Measurements from ENCODE around the gene TALDO1.

Gene TALDO1

GRCh38 chr11:719214-720016, 27.8 kb upstream of the TALDO1 start:
- Histone ChIP-seq H3K4me1 (ENCODE audit: control insufficient read depth, insufficient read depth, low read length) (peaks cover 2% of the 10 kb centered on the region; the same call in 1 of the 2 replicates), H3K36me3 (ENCODE audit: control insufficient read depth, insufficient read depth, low read length) (no peaks in the 10 kb centered on the region), H3K27ac (ENCODE audit: low read length) (no peak overlapping the region), H3K27me3 (ENCODE audit: control insufficient read depth, insufficient read depth, low read length) (no peaks in the 10 kb centered on the region), H3K9me3 (ENCODE audit: control insufficient read depth, insufficient read depth, low read length) (no peaks in the 10 kb centered on the region), H3K4me3 (ENCODE audit: low read length) (no peak overlapping the region)
- no peak for DNase-seq (ENCODE audit: low read depth, low spot score)
- no CpG with 5 or more reads among the region's 34 CpGs for WGBS (ENCODE audit: insufficient coverage, insufficient read length)

DNA sequence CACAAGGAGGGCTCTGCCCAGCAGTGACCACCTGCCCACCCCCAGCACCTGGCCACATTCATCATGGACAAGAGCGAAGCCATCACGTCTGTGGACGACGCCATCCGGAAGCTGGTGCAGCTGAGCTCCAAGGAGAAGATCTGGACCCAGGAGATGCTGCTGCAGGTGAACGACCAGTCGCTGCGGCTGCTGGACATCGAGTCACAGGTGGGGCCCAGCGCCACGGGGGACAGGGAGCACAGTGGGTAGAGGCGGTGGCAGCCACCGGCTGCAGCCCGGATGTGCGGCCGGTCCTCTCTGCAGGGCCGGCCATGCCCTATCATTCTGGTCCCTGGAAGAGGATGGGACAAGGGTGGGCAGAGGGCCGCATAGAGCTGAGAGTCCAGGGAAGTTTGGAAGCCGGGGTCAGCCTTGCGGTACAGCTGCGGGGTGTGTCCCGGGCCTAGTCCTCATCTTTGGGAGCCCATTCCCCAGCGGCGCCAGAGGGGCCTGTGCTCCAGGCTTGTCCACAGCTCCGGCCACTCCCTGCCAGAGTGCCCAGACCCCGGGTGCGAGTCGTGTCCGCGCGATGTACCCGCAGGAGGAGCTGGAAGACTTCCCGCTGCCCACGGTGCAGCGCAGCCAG, 27.1 kb upstream of the TALDO1 start:
- no CpG with 5 or more reads among the region's 35 CpGs for WGBS (ENCODE audit: insufficient coverage, insufficient read length)
- no peaks in the 10 kb centered on the region for H3K36me3 ChIP-seq (ENCODE audit: control insufficient read depth, insufficient read depth, low read length)
- H3K27me3 ChIP-seq (ENCODE audit: control insufficient read depth, insufficient read depth, low read length): no peaks in the 10 kb centered on the region
- no peaks in the 10 kb centered on the region for H3K9me3 ChIP-seq (ENCODE audit: control insufficient read depth, insufficient read depth, low read length)
- no peak overlapping the region for H3K27ac ChIP-seq (ENCODE audit: low read length)
- peak overlapping the region; percentile 1; the same call in 1 of the 2 replicates for H3K4me3 ChIP-seq (ENCODE audit: low read length)
- DNase-seq (ENCODE audit: low read depth, low spot score): no peak
- peaks cover 2% of the 10 kb centered on the region; the same call in 1 of the 2 replicates for H3K4me1 ChIP-seq (ENCODE audit: control insufficient read depth, insufficient read depth, low read length)

GRCh38 chr11:720642-721246, 26.5 kb upstream of the TALDO1 start:
- H3K4me1 ChIP-seq (ENCODE audit: control insufficient read depth, insufficient read depth, low read length): peaks cover 2% of the 10 kb centered on the region; the same call in 1 of the 2 replicates
- peak overlapping the region; percentile 1; the same call in 1 of the 2 replicates for H3K4me3 ChIP-seq (ENCODE audit: low read length)
- H3K36me3 ChIP-seq (ENCODE audit: control insufficient read depth, insufficient read depth, low read length): no peaks in the 10 kb centered on the region
- WGBS (ENCODE audit: insufficient coverage, insufficient read length): no CpG with 5 or more reads among the region's 53 CpGs
- H3K27me3 ChIP-seq (ENCODE audit: control insufficient read depth, insufficient read depth, low read length): no peaks in the 10 kb centered on the region
- H3K9me3 ChIP-seq (ENCODE audit: control insufficient read depth, insufficient read depth, low read length): no peaks in the 10 kb centered on the region
- H3K27ac ChIP-seq (ENCODE audit: low read length): no peak overlapping the region
- DNase-seq (ENCODE audit: low read depth, low spot score): no peak

DNA sequence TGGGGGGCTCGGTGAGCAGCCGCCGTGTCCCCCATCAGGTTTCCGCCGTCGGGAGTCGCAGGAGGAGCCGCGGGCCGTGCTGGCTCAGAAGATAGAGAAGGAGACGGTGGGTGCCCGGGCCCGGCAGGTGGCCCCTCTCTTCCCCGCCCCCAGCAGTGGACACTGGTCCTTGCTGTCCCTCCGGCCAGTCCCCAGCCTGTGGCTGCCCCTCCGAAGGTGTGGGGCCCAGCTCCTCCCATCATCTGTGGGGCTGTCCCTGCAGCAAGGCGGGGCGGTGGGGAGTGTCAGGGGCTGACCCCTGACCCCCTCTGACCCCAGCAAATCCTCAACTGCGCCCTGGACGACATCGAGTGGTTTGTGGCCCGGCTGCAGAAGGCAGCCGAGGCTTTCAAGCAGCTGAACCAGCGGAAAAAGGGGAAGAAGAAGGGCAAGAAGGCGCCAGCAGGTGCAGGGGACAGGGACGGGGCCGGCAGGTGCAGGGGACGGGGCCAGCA, 26.0 kb upstream of the TALDO1 start:
- peaks cover 2% of the 10 kb centered on the region; the same call in 1 of the 2 replicates for H3K4me1 ChIP-seq (ENCODE audit: control insufficient read depth, insufficient read depth, low read length)
- no peak overlapping the region for H3K4me3 ChIP-seq (ENCODE audit: low read length)
- DNase-seq (ENCODE audit: low read depth, low spot score): no peak
- H3K27me3 ChIP-seq (ENCODE audit: control insufficient read depth, insufficient read depth, low read length): no peaks in the 10 kb centered on the region
- no peaks in the 10 kb centered on the region for H3K36me3 ChIP-seq (ENCODE audit: control insufficient read depth, insufficient read depth, low read length)
- no peaks in the 10 kb centered on the region for H3K9me3 ChIP-seq (ENCODE audit: control insufficient read depth, insufficient read depth, low read length)
- no CpG with 5 or more reads among the region's 28 CpGs for WGBS (ENCODE audit: insufficient coverage, insufficient read length)
- H3K27ac ChIP-seq (ENCODE audit: low read length): no peak overlapping the region

- Histone ChIP-seq H3K4me1 (ENCODE audit: control insufficient read depth, insufficient read depth, low read length) (peaks cover 3% of the 10 kb centered on the region), H3K9me3 (ENCODE audit: control insufficient read depth, insufficient read depth, low read length) (no peaks in the 10 kb centered on the region), H3K4me3 (ENCODE audit: low read length) (no peak overlapping the region), H3K27me3 (ENCODE audit: control insufficient read depth, insufficient read depth, low read length) (no peaks in the 10 kb centered on the region), H3K36me3 (ENCODE audit: control insufficient read depth, insufficient read depth, low read length) (no peaks in the 10 kb centered on the region), H3K27ac (ENCODE audit: low read length) (no peak overlapping the region)
- no peak for DNase-seq (ENCODE audit: low read depth, low spot score)
- WGBS (ENCODE audit: insufficient coverage, insufficient read length): no CpG with 5 or more reads among the region's 33 CpGs
These were observed 25.4 kb upstream of the TALDO1 start for GRCh38 chr11:721741-722345.

DNA sequence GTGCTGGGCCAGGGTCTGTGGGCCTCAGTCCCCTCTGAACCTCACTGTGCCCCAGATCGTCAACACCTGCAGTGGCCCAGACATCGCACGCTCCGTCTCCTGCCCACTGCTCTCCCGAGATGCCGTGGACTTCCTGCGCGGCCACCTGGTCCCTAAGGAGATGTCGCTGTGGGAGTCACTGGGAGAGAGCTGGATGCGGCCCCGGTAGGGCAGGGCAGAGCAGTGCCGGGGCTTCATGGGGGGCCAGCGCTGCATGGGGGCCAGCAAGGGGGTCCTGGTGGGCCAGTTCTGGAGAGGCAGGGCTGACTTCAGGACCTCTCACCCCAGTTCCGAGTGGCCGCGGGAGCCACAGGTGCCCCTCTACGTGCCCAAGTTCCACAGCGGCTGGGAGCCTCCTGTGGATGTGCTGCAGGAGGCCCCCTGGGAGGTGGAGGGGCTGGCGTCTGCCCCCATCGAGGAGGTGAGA, 24.9 kb upstream of the TALDO1 start:
- WGBS (ENCODE audit: insufficient coverage, insufficient read length): no CpG with 5 or more reads among the region's 20 CpGs
- no peak overlapping the region for H3K4me3 ChIP-seq (ENCODE audit: low read length)
- H3K9me3 ChIP-seq (ENCODE audit: control insufficient read depth, insufficient read depth, low read length): no peaks in the 10 kb centered on the region
- no peak overlapping the region for H3K27ac ChIP-seq (ENCODE audit: low read length)
- no peaks in the 10 kb centered on the region for H3K27me3 ChIP-seq (ENCODE audit: control insufficient read depth, insufficient read depth, low read length)
- DNase-seq (ENCODE audit: low read depth, low spot score): no peak
- H3K36me3 ChIP-seq (ENCODE audit: control insufficient read depth, insufficient read depth, low read length): no peaks in the 10 kb centered on the region
- peaks cover 3% of the 10 kb centered on the region for H3K4me1 ChIP-seq (ENCODE audit: control insufficient read depth, insufficient read depth, low read length)

DNA sequence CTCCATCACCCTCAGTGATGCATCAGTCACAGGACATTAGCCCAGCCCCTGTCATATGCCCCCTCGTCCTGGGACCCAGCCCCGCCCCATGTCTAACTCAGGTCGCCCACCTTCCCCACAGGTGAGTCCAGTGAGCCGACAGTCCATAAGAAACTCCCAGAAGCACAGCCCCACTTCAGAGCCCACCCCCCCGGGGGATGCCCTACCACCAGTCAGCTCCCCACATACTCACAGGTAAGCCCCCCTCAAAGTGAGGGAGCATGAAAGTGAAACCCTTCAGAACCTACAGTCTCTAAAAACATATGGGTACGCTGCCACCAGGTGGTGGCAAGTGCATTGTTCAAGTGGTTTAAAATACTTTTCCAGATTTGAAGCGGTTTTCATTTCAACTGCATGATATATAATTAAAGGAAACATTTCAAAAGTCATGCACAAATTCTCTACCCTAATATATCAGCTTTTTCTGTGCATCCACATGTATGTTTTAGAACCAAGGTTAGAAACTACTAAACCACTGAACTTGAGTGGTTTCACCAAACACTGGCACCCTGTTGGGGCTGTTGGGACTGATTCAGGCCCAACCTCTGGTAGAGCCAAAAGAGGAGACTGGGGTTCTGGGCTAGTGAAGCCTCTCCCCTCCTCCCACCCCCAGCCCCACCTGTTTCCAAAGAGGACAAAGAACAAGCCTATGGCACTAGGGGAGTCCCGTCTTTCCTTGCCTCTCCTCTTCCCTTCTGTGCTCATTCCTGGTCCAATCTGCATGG, 24.0 kb upstream of the TALDO1 start:
- Histone ChIP-seq H3K27ac (ENCODE audit: low read length) (no peak overlapping the region), H3K36me3 (ENCODE audit: control insufficient read depth, insufficient read depth, low read length) (no peaks in the 10 kb centered on the region), H3K4me3 (ENCODE audit: low read length) (no peak overlapping the region), H3K27me3 (ENCODE audit: control insufficient read depth, insufficient read depth, low read length) (no peaks in the 10 kb centered on the region), H3K9me3 (ENCODE audit: control insufficient read depth, insufficient read depth, low read length) (no peaks in the 10 kb centered on the region), H3K4me1 (ENCODE audit: control insufficient read depth, insufficient read depth, low read length) (peaks cover 6% of the 10 kb centered on the region)
- DNase-seq (ENCODE audit: low read depth, low spot score): no peak
- no CpG with 5 or more reads among the region's 8 CpGs for WGBS (ENCODE audit: insufficient coverage, insufficient read length)

- peaks cover 6% of the 10 kb centered on the region for H3K4me1 ChIP-seq (ENCODE audit: control insufficient read depth, insufficient read depth, low read length)
- H3K27ac ChIP-seq (ENCODE audit: low read length): no peak overlapping the region
- no peak for DNase-seq (ENCODE audit: low read depth, low spot score)
- no peaks in the 10 kb centered on the region for H3K36me3 ChIP-seq (ENCODE audit: control insufficient read depth, insufficient read depth, low read length)
- H3K4me3 ChIP-seq (ENCODE audit: low read length): no peak overlapping the region
- no CpG with 5 or more reads among the region's 19 CpGs for WGBS (ENCODE audit: insufficient coverage, insufficient read length)
- no peaks in the 10 kb centered on the region for H3K9me3 ChIP-seq (ENCODE audit: control insufficient read depth, insufficient read depth, low read length)
- H3K27me3 ChIP-seq (ENCODE audit: control insufficient read depth, insufficient read depth, low read length): no peaks in the 10 kb centered on the region
These were observed 23.1 kb upstream of the TALDO1 start for GRCh38 chr11:724049-724777.

- DNase-seq (ENCODE audit: low read depth, low spot score): no peak
- H3K9me3 ChIP-seq (ENCODE audit: control insufficient read depth, insufficient read depth, low read length): no peaks in the 10 kb centered on the region
- WGBS (ENCODE audit: insufficient coverage, insufficient read length): no CpG with 5 or more reads among the region's 18 CpGs
- no peaks in the 10 kb centered on the region for H3K36me3 ChIP-seq (ENCODE audit: control insufficient read depth, insufficient read depth, low read length)
- no peaks in the 10 kb centered on the region for H3K27me3 ChIP-seq (ENCODE audit: control insufficient read depth, insufficient read depth, low read length)
- peaks cover 6% of the 10 kb centered on the region for H3K4me1 ChIP-seq (ENCODE audit: control insufficient read depth, insufficient read depth, low read length)
- no peak overlapping the region for H3K27ac ChIP-seq (ENCODE audit: low read length)
- no peak overlapping the region for H3K4me3 ChIP-seq (ENCODE audit: low read length)
These were observed 22.4 kb upstream of the TALDO1 start for GRCh38 chr11:724778-725386.

Data from iPS DF 6.9 (cell line).